HG03460 (cell line): ENCODE data around the gene ALDH3A1.

ENCODE experiments used
- ATAC-seq: cut with Tn5 transposase; IDR thresholded peaks from one replicate; pipeline ENCODE4 v1.9.1; 2021; ENCODE audit not compliant: unreplicated experiment

Gene ALDH3A1

GRCh38 chr17:19760746-19761145, 12.6 kb upstream of the ALDH3A1 start:
- ATAC-seq, result no peak

- ATAC-seq, result no peak
Measured at GRCh38 chr17:19759568-19760549, 11.8 kb upstream of the ALDH3A1 start.

- ATAC-seq, result no peak
Measured at GRCh38 chr17:19757536-19758180, 9.6 kb upstream of the ALDH3A1 start.

- no peak for ATAC-seq
Measured at GRCh38 chr17:19756546-19756945, 8.4 kb upstream of the ALDH3A1 start.

- ATAC-seq, result no peak
Measured at GRCh38 chr17:19755821-19756510, 7.9 kb upstream of the ALDH3A1 start.

- ATAC-seq, result no peak
Measured at GRCh38 chr17:19755392-19755791, 7.3 kb upstream of the ALDH3A1 start.

- ATAC-seq, result no peak
Measured at GRCh38 chr17:19753661-19754463, 5.8 kb upstream of the ALDH3A1 start.

- no peak for ATAC-seq
Measured at GRCh38 chr17:19753051-19753509, 5.0 kb upstream of the ALDH3A1 start.

- no peak for ATAC-seq
Measured at GRCh38 chr17:19752216-19753050, 4.3 kb upstream of the ALDH3A1 start.

GRCh38 chr17:19750835-19751234, 2.7 kb upstream of the ALDH3A1 start:
- no peak for ATAC-seq

- no peak for ATAC-seq
Measured at GRCh38 chr17:19750020-19750572, 2.0 kb upstream of the ALDH3A1 start.

- no peak for ATAC-seq
Measured at GRCh38 chr17:19748807-19749193, 702 bp upstream of the ALDH3A1 start.

- no peak for ATAC-seq
Measured at GRCh38 chr17:19747159-19747719, 859 bp downstream of the ALDH3A1 start.

- ATAC-seq, result no peak
Measured at GRCh38 chr17:19746517-19746916, 1.6 kb downstream of the ALDH3A1 start.

GRCh38 chr17:19744922-19745757, 3.0 kb downstream of the ALDH3A1 start:
- ATAC-seq, result no peak

- no peak for ATAC-seq
Measured at GRCh38 chr17:19744492-19744891, 3.6 kb downstream of the ALDH3A1 start.

GRCh38 chr17:19743101-19744100, 4.7 kb downstream of the ALDH3A1 start:
- no peak for ATAC-seq
